HCT116 (cell line): ENCODE results near the gene ARHGEF11.

Experiments used
- CBX3 ChIP-seq: IDR thresholded peaks from 2 replicates; pipeline ENCODE4 v1.6.1; 2012; ENCODE audit warnings: low read depth
- ELF1 ChIP-seq: IDR thresholded peaks from 2 replicates; pipeline ENCODE4 v1.6.1; 2012; ENCODE audit warnings: low read depth, borderline replicate concordance
- MAX ChIP-seq: IDR thresholded peaks from 2 replicates; pipeline ENCODE4 v1.6.1; 2012
- POLR2A ChIP-seq: IDR thresholded peaks from 2 replicates; pipeline ENCODE4 v1.7.0; 2011; ENCODE audit warnings: borderline replicate concordance; ENCODE audit not compliant: insufficient read depth, insufficient read length; ENCODE audit errors: extremely low read depth
- TF ChIP-seq, protein P1 (sequence below), 3 experiments: fragments of 200-600 bp in 1 of 3; sonication (generic) in 1 of 3; IDR thresholded peaks in 2 of 3; conservative IDR thresholded peaks in 1 of 3; 2 replicates each; pipeline ENCODE4 v1.5.1; 2012 to 2017; ENCODE audit warnings: low read depth in 2 of 3, low read length in 2 of 3, antibody characterized with exemption in 1 of 3, borderline replicate concordance in 1 of 3, control low read depth in 1 of 3, mild to moderate bottlenecking in 1 of 3, mixed read lengths in 1 of 3, mixed run types in 1 of 3, moderate library complexity in 1 of 3; ENCODE audit not compliant: insufficient read depth in 1 of 3

- TF ChIP-seq CBX3, result no peak
- TF ChIP-seq POLR2A, result no peak
- TF ChIP-seq, protein P1, sequence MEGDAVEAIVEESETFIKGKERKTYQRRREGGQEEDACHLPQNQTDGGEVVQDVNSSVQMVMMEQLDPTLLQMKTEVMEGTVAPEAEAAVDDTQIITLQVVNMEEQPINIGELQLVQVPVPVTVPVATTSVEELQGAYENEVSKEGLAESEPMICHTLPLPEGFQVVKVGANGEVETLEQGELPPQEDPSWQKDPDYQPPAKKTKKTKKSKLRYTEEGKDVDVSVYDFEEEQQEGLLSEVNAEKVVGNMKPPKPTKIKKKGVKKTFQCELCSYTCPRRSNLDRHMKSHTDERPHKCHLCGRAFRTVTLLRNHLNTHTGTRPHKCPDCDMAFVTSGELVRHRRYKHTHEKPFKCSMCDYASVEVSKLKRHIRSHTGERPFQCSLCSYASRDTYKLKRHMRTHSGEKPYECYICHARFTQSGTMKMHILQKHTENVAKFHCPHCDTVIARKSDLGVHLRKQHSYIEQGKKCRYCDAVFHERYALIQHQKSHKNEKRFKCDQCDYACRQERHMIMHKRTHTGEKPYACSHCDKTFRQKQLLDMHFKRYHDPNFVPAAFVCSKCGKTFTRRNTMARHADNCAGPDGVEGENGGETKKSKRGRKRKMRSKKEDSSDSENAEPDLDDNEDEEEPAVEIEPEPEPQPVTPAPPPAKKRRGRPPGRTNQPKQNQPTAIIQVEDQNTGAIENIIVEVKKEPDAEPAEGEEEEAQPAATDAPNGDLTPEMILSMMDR (IDR thresholded peaks at IDR 0.05 in 2 of 3, conservative IDR thresholded peaks at IDR 0.05 in 1 of 3; ENCODE audit: borderline replicate concordance in 1 of 3, insufficient read depth in 1 of 3, low read depth in 2 of 3, low read length in 2 of 3), result no peak
- no peak for TF ChIP-seq ELF1
- TF ChIP-seq MAX, result no peak
Measured at GRCh38 chr1:157069601-157070000, 24.1 kb upstream of the ARHGEF11 start.
